A549 (cell line): ENCODE results near the gene LAMTOR4.

Experiments used
- CTCF ChIP-seq: fragments of >200 bp; sonication (Bioruptor Twin); formaldehyde crosslinking; IDR thresholded peaks from 3 replicates; pipeline ENCODE4 v1.5.1; 2016
- EHF ChIP-seq: fragments of 250-450 bp; sonication (Bioruptor Pico); IDR thresholded peaks from 2 replicates; pipeline ENCODE4 v1.5.0; 2020; ENCODE audit warnings: mild to moderate bottlenecking
- EP300 ChIP-seq, 2 experiments: fragments of >200 bp; sonication (Bioruptor Twin); formaldehyde crosslinking; IDR thresholded peaks; 2 replicates in 1 of 2; 3 replicates in 1 of 2; pipeline ENCODE4 v1.6.1; 2016 to 2017
- FOSL2 ChIP-seq, 2 experiments: fragments of 450-650 bp in 1 of 2; fragments of >200 bp in 1 of 2; sonication (Bioruptor Twin) in 1 of 2; formaldehyde crosslinking; IDR thresholded peaks; 2 replicates each; pipeline versions ENCODE4 v1.5.0 to v1.6.1; 2016 to 2020; ENCODE audit warnings: mild to moderate bottlenecking in 1 of 2, moderate library complexity in 1 of 2
- MAX ChIP-seq: IDR thresholded peaks from 2 replicates; pipeline ENCODE4 v1.6.1; 2012
- POLR2A ChIP-seq: IDR thresholded peaks from 2 replicates; pipeline ENCODE4 v1.6.1; 2012; ENCODE audit warnings: mild to moderate bottlenecking, low read length

- TF ChIP-seq CTCF (no peak), POLR2A (no peak), EP300 (IDR thresholded peaks at IDR 0.05) (no peak), FOSL2 (IDR thresholded peaks at IDR 0.05) (no peak), FOSL2 (CRISPR knock-in tag; IDR thresholded peaks at IDR 0.05) (no peak), MAX (no peak), EHF (no peak)
Measured at GRCh38 chr7:100157069-100157333, 8.3 kb downstream of the LAMTOR4 start.
